HepG2 (cell line): Measurements from ENCODE around the gene CACHD1.

Source experiments
- EP300 ChIP-seq, 3 experiments: sonication (generic) in 1 of 3; formaldehyde crosslinking in 1 of 3; IDR thresholded peaks; 2 replicates each; pipeline versions ENCODE4 v1.5.1 to v1.6.1; 2011 to 2020; ENCODE audit warnings: low read depth in 2 of 3, low read length in 2 of 3, borderline replicate concordance in 1 of 3, improper control_type of control experiment in 1 of 3, mild to moderate bottlenecking in 1 of 3, missing genetic modification reagents in 1 of 3, moderate library complexity in 1 of 3
- MAFG ChIP-seq: sonication (generic); formaldehyde crosslinking; IDR thresholded peaks from 2 replicates; pipeline ENCODE4 v1.5.1; 2020; ENCODE audit warnings: mild to moderate bottlenecking, missing genetic modification reagents
- NFYB ChIP-seq: sonication (generic); formaldehyde crosslinking; IDR thresholded peaks from 2 replicates; pipeline ENCODE4 v1.4.0; 2020; ENCODE audit warnings: missing genetic modification reagents
- POLR2AphosphoS5 ChIP-seq: IDR thresholded peaks from 2 replicates; pipeline ENCODE4 v1.6.1; 2012; ENCODE audit warnings: low read depth, low read length
- ZBTB43 ChIP-seq: sonication (generic); formaldehyde crosslinking; conservative IDR thresholded peaks from 2 replicates; pipeline ENCODE4 v1.4.0; 2020; ENCODE audit warnings: missing genetic modification reagents
- ZNF143 ChIP-seq: sonication (generic); formaldehyde crosslinking; IDR thresholded peaks from 2 replicates; pipeline ENCODE4 v1.4.0; 2020; ENCODE audit warnings: missing genetic modification reagents
- TF ChIP-seq, protein P1 (sequence below): sonication (generic); formaldehyde crosslinking; IDR thresholded peaks from 2 replicates; pipeline ENCODE4 v1.4.0; 2020; ENCODE audit warnings: missing genetic modification reagents

- TF ChIP-seq, protein P1, sequence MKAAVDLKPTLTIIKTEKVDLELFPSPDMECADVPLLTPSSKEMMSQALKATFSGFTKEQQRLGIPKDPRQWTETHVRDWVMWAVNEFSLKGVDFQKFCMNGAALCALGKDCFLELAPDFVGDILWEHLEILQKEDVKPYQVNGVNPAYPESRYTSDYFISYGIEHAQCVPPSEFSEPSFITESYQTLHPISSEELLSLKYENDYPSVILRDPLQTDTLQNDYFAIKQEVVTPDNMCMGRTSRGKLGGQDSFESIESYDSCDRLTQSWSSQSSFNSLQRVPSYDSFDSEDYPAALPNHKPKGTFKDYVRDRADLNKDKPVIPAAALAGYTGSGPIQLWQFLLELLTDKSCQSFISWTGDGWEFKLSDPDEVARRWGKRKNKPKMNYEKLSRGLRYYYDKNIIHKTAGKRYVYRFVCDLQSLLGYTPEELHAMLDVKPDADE = no peak
- TF ChIP-seq EP300 (IDR thresholded peaks at IDR 0.05; ENCODE audit: low read depth in 2 of 2, low read length in 2 of 2) = no peak
- TF ChIP-seq EP300 (CRISPR knock-in tag; IDR thresholded peaks at IDR 0.05; ENCODE audit: borderline replicate concordance) = no peak
- TF ChIP-seq POLR2AphosphoS5 = no peak
- TF ChIP-seq ZBTB43 (CRISPR knock-in tag) = no peak
- no peak for TF ChIP-seq MAFG (CRISPR knock-in tag)
- no peak for TF ChIP-seq NFYB
- TF ChIP-seq ZNF143 (CRISPR knock-in tag) = no peak
Observed at GRCh38 chr1:64692911-64693310, 223.0 kb downstream of the CACHD1 start.
